ENCODE results near the gene ALOXE3. TPM values are rescaled to one million over a fixed set of nuclear protein-coding genes. Genes with fewer than 3 reads are reported as not detected.

Gene ALOXE3
- total RNA-seq, 1 donor: not detected

GRCh38 chr17:8158267-8159031, 40.1 kb upstream of the ALOXE3 start:
- TF ChIP-seq CTCF (IDR thresholded peaks at IDR 0.05; ENCODE audit: insufficient read depth, low read depth, low read length): peak; percentile 88
- DNase-seq (ENCODE audit: low read depth): peak; percentile 93
- no peak overlapping the region for H3K4me3 ChIP-seq (ENCODE audit: low read depth, low read length)

GRCh38 chr17:8156246-8156992, 38.1 kb upstream of the ALOXE3 start:
- peak; percentile 8 for TF ChIP-seq CTCF (IDR thresholded peaks at IDR 0.05; ENCODE audit: insufficient read depth, low read depth, low read length)
- DNase-seq (ENCODE audit: low read depth): peak; percentile 100
- H3K4me3 ChIP-seq (ENCODE audit: low read depth, low read length): peak overlapping the region; percentile 100

GRCh38 chr17:8155996-8156245, 37.6 kb upstream of the ALOXE3 start:
- no peak for TF ChIP-seq CTCF (IDR thresholded peaks at IDR 0.05; ENCODE audit: insufficient read depth, low read depth, low read length)
- H3K4me3 ChIP-seq (ENCODE audit: low read depth, low read length): peak overlapping the region; percentile 100
- DNase-seq (ENCODE audit: low read depth): no peak

GRCh38 chr17:8155231-8155995, 37.1 kb upstream of the ALOXE3 start:
- peak overlapping the region; percentile 100 for H3K4me3 ChIP-seq (ENCODE audit: low read depth, low read length)
- DNase-seq (ENCODE audit: low read depth): peak; percentile 50
- TF ChIP-seq CTCF (IDR thresholded peaks at IDR 0.05; ENCODE audit: insufficient read depth, low read depth, low read length): no peak

GRCh38 chr17:8154608-8155155, 36.4 kb upstream of the ALOXE3 start:
- no peak for TF ChIP-seq CTCF (IDR thresholded peaks at IDR 0.05; ENCODE audit: insufficient read depth, low read depth, low read length)
- DNase-seq (ENCODE audit: low read depth): no peak
- peak overlapping the region; percentile 100 for H3K4me3 ChIP-seq (ENCODE audit: low read depth, low read length)

- no peak for TF ChIP-seq CTCF (IDR thresholded peaks at IDR 0.05; ENCODE audit: insufficient read depth, low read depth, low read length)
- peak; percentile 100 for DNase-seq (ENCODE audit: low read depth)
- peak overlapping the region; percentile 100 for H3K4me3 ChIP-seq (ENCODE audit: low read depth, low read length)
These were observed 35.8 kb upstream of the ALOXE3 start for GRCh38 chr17:8153957-8154607.
